Omental fat pad (tissue), 4 donors: ENCODE data around the gene DACH1. TPM values are rescaled to one million over a fixed set of nuclear protein-coding genes. Genes with fewer than 3 reads are reported as not detected.

Experiments used
- ATAC-seq: fragments of 150-250 bp; one replicate; pipeline ENCODE4 v1.9.1; 2016; ENCODE audit warnings: mild to moderate bottlenecking, moderate library complexity; ENCODE audit not compliant: low FRiP score
- DNase-seq: peaks from one replicate; pipeline ENCODE4 v3.0.0-alpha.2; 2019; ENCODE audit warnings: low spot score
- CTCF ChIP-seq, 3 donors: fragments of 450-650 bp; IDR thresholded peaks; one replicate each; pipeline ENCODE4 v1.5.1; 2016 to 2017; ENCODE audit warnings: antibody characterized with exemption in 3 of 3, mild to moderate bottlenecking in 3 of 3, moderate library complexity in 2 of 3
- total RNA-seq, 4 donors: library from RNA; depleted of rRNA; stranded (reverse); fragments of >200 nt; gene quantifications; one replicate each; pipeline ENCODE4 v1.1.0, GENCODE V29; 2016

Gene DACH1
- total RNA-seq, 4 donors from 2014 or later: 1.1 to 10.4 (median 2.8) TPM

- no peak for TF ChIP-seq CTCF (IDR thresholded peaks at IDR 0.05)
- DNase-seq (no peak), ATAC-seq (no peak)
These were observed 279.2 kb downstream of the DACH1 start for GRCh38 chr13:71587817-71588216.

GRCh38 chr13:71587193-71587592, 279.8 kb downstream of the DACH1 start:
- TF ChIP-seq CTCF (IDR thresholded peaks at IDR 0.05): no peak
- DNase-seq (no peak), ATAC-seq (no peak)

GRCh38 chr13:71583581-71583980, 283.4 kb downstream of the DACH1 start:
- TF ChIP-seq CTCF (IDR thresholded peaks at IDR 0.05): no peak
- ATAC-seq (no peak), DNase-seq (no peak)

- no peak for ATAC-seq
- DNase-seq: no peak
These were observed 286.4 kb downstream of the DACH1 start for GRCh38 chr13:71580614-71581013.

GRCh38 chr13:71578048-71578447, 289.0 kb downstream of the DACH1 start:
- no peak for ATAC-seq
- no peak for TF ChIP-seq CTCF (IDR thresholded peaks at IDR 0.05)

More at GRCh38 chr13:71580614-71581013, 286.4 kb downstream of the DACH1 start:
- TF ChIP-seq CTCF (IDR thresholded peaks at IDR 0.05): no peak

GRCh38 chr13:71577127-71577526, 289.9 kb downstream of the DACH1 start:
- DNase-seq (no peak), ATAC-seq (no peak)
- no peak for TF ChIP-seq CTCF (IDR thresholded peaks at IDR 0.05)

More at GRCh38 chr13:71578048-71578447, 289.0 kb downstream of the DACH1 start:
- no peak for DNase-seq

- no peak for TF ChIP-seq CTCF (IDR thresholded peaks at IDR 0.05)
- ATAC-seq (no peak), DNase-seq (no peak)
These were observed 290.4 kb downstream of the DACH1 start for GRCh38 chr13:71576571-71576970.
